GM12878 (cell line): ENCODE data around the gene GDPD1.

Experiments used
- CTCF ChIP-seq, 3 experiments: IDR thresholded peaks in 2 of 3; conservative IDR thresholded peaks in 1 of 3; 2 replicates each; pipeline ENCODE4 v1.5.1; 2011; ENCODE audit warnings: low read depth in 3 of 3, low read length in 3 of 3, mild to moderate bottlenecking in 3 of 3, control low read depth in 2 of 3, moderate library complexity in 2 of 3, inconsistent platforms in 1 of 3, mixed read lengths in 1 of 3; ENCODE audit not compliant: control insufficient read depth in 2 of 3, insufficient read depth in 1 of 3; ENCODE audit errors: extremely low read depth in 1 of 3
- CUX1 ChIP-seq: IDR thresholded peaks from 2 replicates; pipeline ENCODE4 v1.6.1; 2012; ENCODE audit warnings: improper control_type of control experiment, low read depth, low read length; ENCODE audit not compliant: insufficient replicate concordance
- EED ChIP-seq: sonication (generic); IDR thresholded peaks from 2 replicates; pipeline ENCODE4 v1.6.1; 2016; ENCODE audit warnings: antibody characterized with exemption, low read depth
- EP300 ChIP-seq, 2 experiments: fragments of 150-350 bp in 1 of 2; IDR thresholded peaks; 2 replicates each; pipeline ENCODE4 v1.6.1; 2011 to 2012; ENCODE audit warnings: low read depth in 2 of 2, low read length in 2 of 2, borderline replicate concordance in 1 of 2, improper control_type of control experiment in 1 of 2, inconsistent platforms in 1 of 2; ENCODE audit not compliant: control insufficient read depth in 1 of 2
- IRF3 ChIP-seq: fragments of 450-650 bp; IDR thresholded peaks from 2 replicates; pipeline ENCODE4 v1.6.1; 2014; ENCODE audit warnings: mild to moderate bottlenecking
- PKNOX1 ChIP-seq: fragments of 450-650 bp; IDR thresholded peaks from 2 replicates; pipeline ENCODE4 v1.6.1; 2016; ENCODE audit warnings: mild to moderate bottlenecking
- RELB ChIP-seq: fragments of 450-650 bp; IDR thresholded peaks from 2 replicates; pipeline ENCODE4 v1.6.1; 2017; ENCODE audit warnings: low read depth, mild to moderate bottlenecking, moderate library complexity
- ZNF217 ChIP-seq: fragments of 450-650 bp; IDR thresholded peaks from 2 replicates; pipeline ENCODE4 v1.6.1; 2017; ENCODE audit warnings: antibody characterized with exemption, mild to moderate bottlenecking

GRCh38 chr17:59186850-59187249, 33.5 kb upstream of the GDPD1 start:
- TF ChIP-seq ZNF217, result no peak
- TF ChIP-seq PKNOX1, result no peak
- no peak for TF ChIP-seq IRF3
- TF ChIP-seq CTCF (IDR thresholded peaks at IDR 0.05 in 2 of 3, conservative IDR thresholded peaks at IDR 0.05 in 1 of 3; ENCODE audit: control insufficient read depth in 2 of 3, extremely low read depth in 1 of 3, insufficient read depth in 1 of 3, low read depth in 3 of 3, low read length in 3 of 3), result no peak
- TF ChIP-seq RELB, result no peak
- TF ChIP-seq EP300 (IDR thresholded peaks at IDR 0.05; ENCODE audit: borderline replicate concordance in 1 of 2, control insufficient read depth in 1 of 2, low read depth in 2 of 2, low read length in 2 of 2), result no peak
- no peak for TF ChIP-seq CUX1
- no peak for TF ChIP-seq EED
